NCI-H146 treated with DMSO at 0.1 percent for 48 hours (cell line): ENCODE data around the gene STK32C.
"Not testable (repeated sequence)": the region's sequence is repeated elsewhere in the genome, so short reads cannot be mapped to it uniquely, and the experiment has no call there.

ENCODE experiments used
- DNase-seq: peaks from one replicate; lab custom pipeline; 2025; ENCODE audit not compliant: unreplicated experiment; lab: John Stamatoyannopoulos, UW

STK32C gene

DNA sequence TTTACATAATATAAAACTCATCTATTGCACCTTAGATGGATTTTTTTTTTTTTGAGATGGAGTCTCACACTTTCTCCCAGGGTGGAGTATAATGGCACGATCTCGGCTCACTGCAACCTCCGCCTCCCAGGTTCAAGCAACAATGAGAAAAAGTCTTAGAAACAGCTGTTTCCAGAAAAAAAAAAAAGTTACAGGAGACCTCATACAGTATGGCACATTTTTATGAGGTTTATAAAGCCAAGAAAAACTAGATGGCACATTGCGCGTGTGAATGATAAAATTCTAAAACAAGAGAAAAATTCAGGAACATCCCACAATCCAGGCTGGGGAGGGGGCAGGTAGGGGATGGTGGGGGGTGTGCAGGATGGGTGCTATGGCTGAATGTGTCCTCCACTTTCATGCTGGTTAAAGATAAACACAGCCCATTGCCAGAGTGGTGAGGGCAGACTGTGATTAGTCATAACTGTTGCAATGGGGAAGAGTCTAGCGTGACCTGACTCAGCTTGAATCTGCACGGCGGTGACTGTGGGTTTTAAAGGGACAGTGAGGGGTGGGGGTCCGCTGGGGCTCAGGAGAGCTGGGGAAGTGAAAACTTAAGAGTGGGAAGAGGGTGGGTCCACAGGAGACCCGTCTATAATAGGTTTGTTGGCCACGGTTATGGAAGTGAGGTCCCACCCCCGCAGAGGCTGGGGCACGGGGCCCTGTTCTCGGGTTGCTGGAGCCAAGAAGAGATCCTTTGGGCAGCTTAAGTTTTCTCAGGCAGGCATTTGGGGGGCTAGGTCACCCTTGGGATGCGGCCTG is 12.3 kb upstream of the STK32C start:
- no peak for DNase-seq

DNA sequence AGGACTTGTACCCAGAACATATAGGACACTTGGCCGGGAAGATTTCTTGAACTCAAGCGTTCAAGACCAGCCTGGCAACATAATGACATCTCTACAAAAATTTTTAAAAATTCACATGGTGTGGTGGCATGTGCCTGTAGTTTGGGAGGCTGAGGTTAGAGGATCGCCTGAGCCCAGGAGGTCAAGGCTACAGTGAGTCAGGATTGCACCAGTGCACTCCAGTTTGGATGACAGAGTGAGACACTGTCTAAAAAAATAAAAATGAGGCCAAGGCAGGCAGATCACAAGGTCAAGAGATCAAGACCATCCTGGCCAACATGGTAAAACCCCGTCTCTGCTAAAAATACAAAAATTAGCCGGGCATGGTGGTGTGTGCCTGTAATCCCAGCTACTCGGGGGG is 9.7 kb upstream of the STK32C start:
- DNase-seq, result not testable (repeated sequence)

DNA sequence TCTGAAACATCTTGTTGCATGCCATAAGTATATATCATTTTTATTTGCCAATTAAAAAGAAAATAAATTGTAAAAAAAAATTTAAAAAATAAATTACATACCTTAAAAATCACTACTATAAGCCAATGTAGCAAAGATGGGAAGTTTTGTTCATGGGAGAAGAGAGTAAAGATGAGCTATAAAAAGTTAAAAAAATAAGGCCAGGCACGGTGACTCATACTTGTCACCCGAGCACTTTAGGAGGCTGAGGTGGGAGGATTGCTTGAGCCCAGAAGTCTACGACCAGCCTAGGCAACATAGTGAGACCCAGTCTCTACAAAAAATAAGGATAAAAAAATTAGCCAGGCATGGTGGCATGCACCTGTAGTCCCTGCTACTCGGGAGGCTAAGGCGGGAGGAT is 8.4 kb upstream of the STK32C start:
- DNase-seq, result no peak

DNA sequence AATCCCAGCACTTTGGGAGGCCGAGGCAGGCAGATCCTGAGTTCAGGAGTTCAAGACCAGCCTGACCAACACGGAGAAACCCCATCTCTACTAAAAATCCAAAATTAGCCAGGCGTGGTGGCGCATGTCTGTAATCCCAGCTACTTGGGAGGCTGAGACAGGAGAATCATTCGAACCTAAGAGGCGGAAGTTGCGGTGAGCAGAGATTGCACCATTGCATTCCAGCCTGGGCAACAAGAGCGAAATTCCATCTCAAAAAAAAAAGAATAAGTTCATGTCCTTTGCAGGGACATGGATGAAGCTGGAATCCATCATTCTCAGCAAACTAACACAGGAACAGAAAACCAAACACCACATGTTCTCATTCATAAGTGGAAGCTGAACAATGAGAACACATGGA is 7.1 kb upstream of the STK32C start:
- not testable (repeated sequence) for DNase-seq

- DNase-seq, result no peak
Observed at GRCh38 chr10:132314336-132314735, 6.6 kb upstream of the STK32C start.

DNA sequence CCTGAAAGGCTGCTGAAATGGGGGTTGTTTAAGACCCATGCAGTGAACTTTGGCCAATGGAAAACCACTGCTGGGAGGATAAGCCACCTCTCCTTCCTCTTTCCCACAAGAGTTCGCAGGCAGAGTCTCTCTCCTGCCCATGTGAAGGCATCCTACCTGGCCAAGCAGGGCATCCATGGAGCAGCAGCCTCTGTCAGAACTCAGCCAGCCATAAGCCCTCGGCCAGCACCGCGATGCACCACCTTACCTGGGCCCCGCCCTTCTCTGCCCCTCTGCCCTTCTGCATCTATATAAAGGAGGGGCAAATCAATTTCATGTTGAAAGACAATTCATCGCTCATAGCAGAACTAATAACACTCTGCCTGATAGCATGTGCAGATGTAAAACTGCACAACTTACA is 6.1 kb upstream of the STK32C start:
- no peak for DNase-seq

- no peak for DNase-seq
Observed at GRCh38 chr10:132313305-132313704, 5.6 kb upstream of the STK32C start.

DNA sequence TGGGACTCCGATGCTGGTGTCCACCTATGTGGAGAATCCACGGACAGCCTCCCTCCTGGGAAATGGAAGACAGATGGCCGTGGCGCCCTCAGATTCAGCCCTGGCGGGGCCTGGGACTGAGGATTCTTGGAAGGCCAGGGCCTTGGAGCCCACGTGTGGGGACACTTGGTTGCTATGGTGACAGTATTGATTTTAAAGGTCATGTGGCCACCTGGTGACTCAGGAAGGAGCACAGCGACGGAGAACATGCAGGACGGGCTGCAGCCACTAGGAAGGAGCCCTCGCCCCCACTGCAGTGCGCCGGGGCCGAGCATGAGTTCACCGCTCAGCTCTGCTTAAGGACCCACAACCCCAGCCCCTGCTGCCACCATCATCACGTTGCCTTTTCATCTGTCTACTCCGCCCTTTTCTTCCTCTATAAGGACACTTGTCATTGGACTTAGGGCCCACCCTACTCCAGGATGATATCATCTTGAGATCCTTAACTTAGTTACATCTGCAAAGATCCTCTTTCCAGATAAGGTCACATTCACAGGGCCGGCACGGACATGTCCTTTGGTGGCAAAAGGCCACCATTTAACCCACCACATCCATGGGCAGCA is 3.7 kb upstream of the STK32C start:
- DNase-seq, result peak; percentile 15

- no peak for DNase-seq
Observed at GRCh38 chr10:132310701-132311337, 3.1 kb upstream of the STK32C start.

- DNase-seq, result no peak
Observed at GRCh38 chr10:132309879-132310591, 2.3 kb upstream of the STK32C start.

- DNase-seq, result no peak
Observed at GRCh38 chr10:132309471-132309865, 1.7 kb upstream of the STK32C start.

- no peak for DNase-seq
Observed at GRCh38 chr10:132308587-132309470, 1.1 kb upstream of the STK32C start.

DNA sequence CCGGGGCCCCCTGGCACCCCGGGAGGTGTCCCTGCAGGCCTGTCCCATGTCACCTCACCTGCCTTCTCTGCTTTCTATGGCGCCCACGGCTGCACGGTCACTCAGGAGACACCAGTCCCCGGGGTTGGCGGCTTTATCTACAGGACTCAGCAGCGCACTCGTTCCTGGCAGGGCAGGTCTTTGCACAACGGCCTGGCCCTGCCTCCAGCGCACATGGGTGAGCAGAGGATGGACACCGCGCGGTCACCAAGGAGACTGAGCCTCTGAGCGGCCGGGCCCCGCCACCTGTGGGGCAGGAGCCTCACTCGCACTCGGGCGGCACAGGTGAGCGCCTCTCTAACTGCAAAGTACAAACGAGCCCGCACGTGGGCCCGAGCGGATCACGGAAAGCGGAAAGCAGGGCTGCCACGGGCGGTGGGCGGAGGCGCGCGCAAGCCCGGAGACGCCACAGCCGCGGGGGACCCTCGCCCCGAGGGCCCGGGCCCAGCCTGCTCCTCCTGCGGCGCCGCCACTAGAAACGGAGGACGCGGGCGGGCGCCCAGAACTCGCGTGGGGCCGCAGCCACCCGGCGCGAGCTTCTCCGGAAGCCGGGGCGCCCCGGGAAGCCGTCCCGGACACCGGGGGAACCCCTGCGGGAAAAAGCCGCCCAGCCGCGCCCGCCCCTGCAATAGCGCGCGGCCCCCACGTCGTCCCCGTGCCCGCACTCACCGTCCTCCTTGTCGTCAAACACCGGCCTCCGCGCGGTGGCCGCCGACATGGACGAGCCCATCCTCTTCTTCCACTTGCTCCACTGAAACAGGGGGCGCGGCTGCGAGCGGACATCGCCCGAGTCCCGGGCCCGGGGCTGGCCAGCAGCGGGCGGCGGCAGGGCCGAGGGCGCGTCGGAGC is 642 bp downstream of the STK32C start:
- DNase-seq, result peak; percentile 74

- no peak for DNase-seq
Observed at GRCh38 chr10:132306343-132306685, 1.4 kb downstream of the STK32C start.

DNA sequence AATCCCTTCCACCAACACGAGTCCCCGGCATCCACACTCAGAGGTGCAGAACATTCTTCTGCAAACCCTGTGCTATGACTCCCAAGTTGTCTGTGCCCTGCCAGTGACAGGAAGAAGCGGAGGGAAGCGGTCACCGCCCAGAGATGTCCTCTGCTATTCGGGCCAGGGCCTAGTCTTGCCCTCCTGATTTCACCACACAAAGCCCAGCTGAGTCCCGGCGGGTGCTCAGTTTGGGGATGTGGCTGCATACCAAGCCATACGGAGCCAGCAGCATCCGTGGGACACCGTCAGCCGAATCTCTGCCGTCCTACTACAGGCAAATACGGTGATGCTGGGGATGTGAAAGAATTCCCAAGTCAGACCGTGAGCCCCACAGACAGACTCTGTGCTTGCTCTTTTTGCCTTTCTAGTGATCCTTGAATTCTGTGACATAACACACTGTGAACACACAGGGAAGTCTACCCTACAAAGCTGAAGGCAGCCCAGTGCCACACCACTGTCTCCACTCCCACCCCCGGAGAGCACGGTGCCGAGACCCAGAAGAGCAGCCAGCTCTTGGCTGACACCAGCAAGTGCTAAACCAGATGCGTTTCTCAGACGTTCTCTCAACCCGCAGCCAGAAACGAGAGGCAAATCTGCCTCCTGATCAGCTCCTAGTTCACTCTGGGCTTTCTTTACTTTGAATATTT is 2.0 kb downstream of the STK32C start:
- DNase-seq, result no peak

- no peak for DNase-seq
Observed at GRCh38 chr10:132304756-132305509, 2.8 kb downstream of the STK32C start.

DNA sequence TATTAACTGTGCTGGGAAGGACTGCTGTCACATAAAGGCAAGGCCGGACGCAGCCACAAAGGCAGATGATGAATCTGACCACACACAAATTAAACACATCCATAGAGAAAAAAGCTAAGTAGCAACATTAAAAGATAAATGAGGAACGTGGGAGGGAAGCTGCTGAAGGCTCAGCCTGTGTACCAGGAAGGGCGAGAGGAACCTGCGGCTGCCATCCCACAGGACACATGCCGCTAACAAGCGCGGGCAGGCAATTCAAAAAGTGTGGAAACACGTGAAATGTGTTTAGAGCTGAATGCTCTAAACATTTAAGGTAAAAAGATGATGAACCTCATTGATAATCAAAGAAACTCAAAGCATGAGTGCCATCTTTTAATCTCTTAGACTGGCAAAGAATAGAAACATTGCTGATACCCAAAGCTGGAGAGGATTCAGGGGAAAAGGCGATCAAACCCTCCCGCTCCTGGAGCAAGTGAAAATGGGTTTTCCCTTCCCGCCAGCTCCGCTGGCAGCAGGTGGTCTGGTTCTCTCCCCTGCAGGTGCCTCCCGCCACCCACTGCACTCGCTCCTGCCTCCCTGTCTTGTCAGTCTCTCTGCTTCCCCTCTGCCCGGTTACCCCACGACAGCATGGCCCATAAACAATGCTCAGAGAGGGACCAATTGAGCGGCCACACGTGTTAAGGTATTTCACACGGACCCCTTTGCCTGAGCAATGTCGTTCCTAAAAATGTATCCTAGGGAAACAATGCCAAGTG is 4.2 kb downstream of the STK32C start:
- no peak for DNase-seq
